NCI-H82 (cell line): Measurements from ENCODE around the gene SNX32.

Source experiments
- DNase-seq: peaks from one replicate; lab custom pipeline; 2025; lab: John Stamatoyannopoulos, UW

The SNX32 gene

GRCh38 chr11:65797711-65798110, 36.1 kb upstream of the SNX32 start:
- DNase-seq: no peak

GRCh38 chr11:65798882-65799281, 34.9 kb upstream of the SNX32 start:
- no peak for DNase-seq

- no peak for DNase-seq
Observed at GRCh38 chr11:65801153-65801987, 32.4 kb upstream of the SNX32 start.

GRCh38 chr11:65802841-65803240, 30.9 kb upstream of the SNX32 start:
- no peak for DNase-seq

- no peak for DNase-seq
Observed at GRCh38 chr11:65803797-65804492, 29.8 kb upstream of the SNX32 start.

- no peak for DNase-seq
Observed at GRCh38 chr11:65806979-65807378, 26.8 kb upstream of the SNX32 start.

- DNase-seq: no peak
Observed at GRCh38 chr11:65808744-65809341, 24.9 kb upstream of the SNX32 start.

- no peak for DNase-seq
Observed at GRCh38 chr11:65809496-65809895, 24.3 kb upstream of the SNX32 start.

GRCh38 chr11:65810046-65810868, 23.5 kb upstream of the SNX32 start:
- no peak for DNase-seq

GRCh38 chr11:65811764-65812475, 21.8 kb upstream of the SNX32 start:
- DNase-seq: peak; percentile 38

- DNase-seq: no peak
Observed at GRCh38 chr11:65814131-65814985, 19.4 kb upstream of the SNX32 start.

GRCh38 chr11:65814986-65815565, 18.7 kb upstream of the SNX32 start:
- no peak for DNase-seq

GRCh38 chr11:65816696-65817095, 17.1 kb upstream of the SNX32 start:
- DNase-seq: no peak

GRCh38 chr11:65817312-65817834, 16.4 kb upstream of the SNX32 start:
- no peak for DNase-seq

- DNase-seq: peak; percentile 89
Observed at GRCh38 chr11:65817835-65818680, 15.7 kb upstream of the SNX32 start.

- no peak for DNase-seq
Observed at GRCh38 chr11:65821107-65821506, 12.7 kb upstream of the SNX32 start.

- DNase-seq: no peak
Observed at GRCh38 chr11:65822776-65823528, 10.8 kb upstream of the SNX32 start.
